ENCODE measurements around the gene CA5B.
A peak's percentile ranks its signal among the peaks of the same experiment; 100 is the strongest.
"Not testable (repeated sequence)": the region's sequence is repeated elsewhere in the genome, so short reads cannot be mapped to it uniquely, and the experiment has no call there.

The CA5B gene

DNA sequence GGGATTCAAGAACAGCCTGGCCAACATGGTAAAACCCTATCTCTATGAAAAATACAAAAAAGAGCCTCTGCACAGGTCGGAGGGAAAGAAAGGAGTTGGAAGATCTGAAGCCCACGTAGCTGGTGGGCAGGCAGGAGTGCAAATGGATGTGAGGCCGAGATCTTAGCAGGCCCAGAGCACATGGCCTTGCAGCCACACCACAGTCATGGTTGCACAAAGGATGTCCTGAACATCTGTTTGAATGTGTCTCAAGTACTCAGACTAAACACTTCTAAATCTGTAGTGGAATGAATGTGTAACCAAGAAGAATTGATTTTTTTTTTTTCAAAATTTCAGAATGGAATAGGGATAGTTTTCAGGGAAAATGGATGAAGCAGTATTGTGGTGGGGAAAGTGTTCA lies 10.8 kb downstream of the CA5B start:
- no peak for DNase-seq

DNA sequence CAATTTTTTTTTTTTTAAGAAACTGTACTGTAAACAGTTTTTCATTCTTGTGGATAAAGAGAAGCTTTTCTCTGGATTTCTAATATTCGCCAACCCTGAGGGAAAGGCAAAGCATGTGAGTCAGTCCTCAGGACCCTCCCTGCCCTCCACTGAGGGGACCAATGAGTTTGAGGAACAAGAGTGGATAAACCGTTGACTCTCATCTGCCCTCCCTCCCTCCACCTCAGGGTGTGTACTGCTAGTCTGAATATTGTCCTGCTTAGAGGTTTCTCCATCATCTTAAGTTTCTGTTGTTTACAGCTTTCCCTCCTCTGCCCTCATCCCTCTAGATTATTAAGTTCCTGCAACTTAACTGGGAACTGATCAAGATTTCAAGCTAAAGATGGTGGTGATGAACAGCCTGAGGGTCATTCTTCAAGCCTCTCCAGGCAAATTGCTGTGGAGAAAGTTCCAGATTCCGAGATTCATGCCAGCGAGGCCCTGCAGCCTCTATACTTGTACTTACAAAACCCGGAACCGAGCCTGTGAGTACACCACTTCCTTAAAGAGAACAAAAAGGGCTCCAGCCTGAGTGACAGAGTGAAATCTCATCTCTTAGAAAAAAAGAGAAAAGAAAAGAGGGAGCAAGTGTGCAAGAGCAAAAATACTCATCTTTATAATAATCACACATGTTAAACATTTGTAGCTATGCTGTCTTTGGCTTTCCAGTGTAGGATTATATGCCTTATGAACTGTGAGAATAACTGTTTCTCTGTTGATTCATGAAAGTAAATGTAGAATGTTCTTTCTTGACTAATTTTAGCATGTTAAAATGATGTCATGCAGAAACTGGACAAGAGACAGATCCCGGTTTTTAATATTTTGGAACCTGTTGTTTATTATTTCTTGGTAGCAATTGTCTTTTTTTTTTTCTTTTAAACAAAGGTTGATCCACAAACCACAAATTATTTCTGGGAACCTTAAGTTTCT lies 11.9 kb downstream of the CA5B start:
- peak in 5 of 14 donors; percentile 0 to 5 (median 3) for DNase-seq

DNA sequence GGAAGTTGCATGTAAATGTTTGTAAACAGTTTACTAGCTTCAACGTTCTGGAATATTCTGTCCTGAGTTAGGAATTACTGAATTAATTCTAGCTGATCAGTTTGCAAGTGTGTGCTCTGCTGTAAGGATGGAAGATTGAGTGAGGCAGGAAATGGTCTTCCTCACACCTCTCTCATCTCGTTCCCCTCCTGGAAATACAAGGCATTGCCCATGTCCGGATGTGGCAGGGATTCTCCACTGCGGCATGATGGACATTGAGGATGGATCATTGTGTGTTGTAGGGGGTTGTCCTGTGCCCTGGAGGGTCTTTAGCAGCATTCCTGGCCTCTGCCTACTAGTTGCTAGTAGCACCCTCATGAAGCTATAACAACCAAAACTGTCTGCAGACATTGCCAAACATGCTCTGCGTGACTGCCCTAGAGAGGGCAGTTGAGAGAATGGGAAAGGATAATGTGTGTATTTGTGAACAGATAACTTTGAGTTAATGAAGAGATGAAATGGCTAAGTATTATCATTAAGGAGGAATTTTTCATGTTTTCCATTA lies 12.6 kb downstream of the CA5B start:
- DNase-seq = peak in 1 of 14 donors; percentile 5

DNA sequence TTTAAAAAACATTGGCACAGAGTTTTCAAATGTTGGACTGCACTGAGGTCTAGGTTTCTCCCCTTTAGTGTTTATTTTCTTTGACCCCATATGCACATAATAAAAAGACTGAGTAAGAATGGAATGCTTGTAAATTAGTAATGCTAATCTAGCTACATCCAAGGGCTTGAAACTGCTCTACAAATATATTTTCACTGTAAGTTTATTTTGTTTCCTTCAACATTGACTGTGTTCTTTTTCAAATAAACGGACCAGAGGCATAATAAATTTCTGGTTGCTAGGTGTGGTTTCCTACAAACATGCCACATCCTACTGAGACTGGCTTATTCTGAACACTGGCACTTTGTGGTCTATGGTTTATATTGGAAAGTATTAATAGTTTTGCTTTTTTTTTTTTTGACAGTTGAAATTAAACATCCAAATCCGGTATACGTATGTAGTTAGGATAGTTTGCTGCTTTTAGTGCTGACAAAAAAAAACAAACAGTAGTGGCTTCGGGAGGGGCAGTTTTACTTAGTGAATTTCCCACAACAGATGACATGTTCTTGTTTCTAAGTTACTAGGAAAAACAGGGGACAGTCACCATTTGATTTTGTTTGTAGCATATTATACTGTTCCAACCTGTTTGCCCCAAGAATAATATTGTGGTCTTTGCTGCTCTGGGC lies 13.2 kb downstream of the CA5B start:
- no peak for DNase-seq

DNA sequence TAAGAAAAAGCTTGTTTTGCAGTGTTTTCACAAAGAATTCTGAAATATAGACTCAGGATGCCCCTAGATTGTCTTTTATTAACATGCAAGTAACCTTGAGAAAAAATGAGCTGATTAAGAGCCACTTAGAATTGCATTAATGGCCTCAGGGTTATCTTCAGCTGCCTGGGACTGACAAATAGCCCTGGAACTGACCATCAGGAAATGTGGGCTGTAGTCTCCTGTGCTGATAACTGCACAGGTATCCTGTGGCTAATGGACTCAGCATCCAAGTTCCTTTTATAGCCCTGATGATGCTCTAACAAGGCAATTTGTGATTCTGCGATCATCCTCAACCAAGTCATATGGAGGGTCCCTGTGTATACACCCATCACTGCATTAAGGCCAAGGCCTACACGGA lies 17.0 kb downstream of the CA5B start:
- DNase-seq = no peak

DNA sequence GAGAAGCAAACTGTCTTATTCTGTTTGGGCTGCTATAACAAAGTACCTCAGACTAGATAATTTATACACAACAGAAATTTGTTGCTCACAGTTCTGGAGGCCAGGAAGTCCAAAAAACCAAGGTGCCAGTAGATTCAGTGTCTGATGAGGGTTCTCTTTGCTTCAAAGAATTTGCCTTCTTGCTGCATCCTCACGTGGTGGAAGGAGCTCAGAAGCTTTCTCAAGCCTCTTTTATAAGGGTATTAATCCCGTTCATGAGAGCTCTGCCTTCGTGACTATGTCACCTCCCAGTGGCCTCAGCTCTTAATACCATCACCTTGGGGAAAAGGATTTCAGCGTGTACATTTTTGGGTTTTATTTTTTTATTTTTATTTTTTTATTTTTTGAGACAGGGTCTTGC lies 20.1 kb downstream of the CA5B start:
- no peak for DNase-seq

DNA sequence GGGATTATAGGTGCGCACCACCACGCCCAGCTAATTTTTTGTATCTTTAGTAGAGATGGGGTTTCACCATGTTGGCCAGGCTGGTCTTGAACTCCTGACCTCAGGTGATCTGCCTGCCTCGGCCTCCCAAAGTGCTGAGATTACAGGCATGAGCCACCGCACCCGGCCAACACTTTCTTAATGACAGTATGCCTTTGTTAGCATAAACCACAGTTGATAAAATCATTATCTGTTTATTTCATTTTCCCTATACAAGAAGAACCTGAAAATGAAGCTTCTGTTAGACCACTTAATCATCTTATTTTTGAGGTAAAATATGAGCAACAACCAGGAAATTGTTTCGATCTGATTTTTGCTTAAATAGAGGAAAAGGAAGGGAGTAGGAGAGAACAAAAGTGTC lies 21.8 kb downstream of the CA5B start:
- DNase-seq = not testable (repeated sequence)

DNA sequence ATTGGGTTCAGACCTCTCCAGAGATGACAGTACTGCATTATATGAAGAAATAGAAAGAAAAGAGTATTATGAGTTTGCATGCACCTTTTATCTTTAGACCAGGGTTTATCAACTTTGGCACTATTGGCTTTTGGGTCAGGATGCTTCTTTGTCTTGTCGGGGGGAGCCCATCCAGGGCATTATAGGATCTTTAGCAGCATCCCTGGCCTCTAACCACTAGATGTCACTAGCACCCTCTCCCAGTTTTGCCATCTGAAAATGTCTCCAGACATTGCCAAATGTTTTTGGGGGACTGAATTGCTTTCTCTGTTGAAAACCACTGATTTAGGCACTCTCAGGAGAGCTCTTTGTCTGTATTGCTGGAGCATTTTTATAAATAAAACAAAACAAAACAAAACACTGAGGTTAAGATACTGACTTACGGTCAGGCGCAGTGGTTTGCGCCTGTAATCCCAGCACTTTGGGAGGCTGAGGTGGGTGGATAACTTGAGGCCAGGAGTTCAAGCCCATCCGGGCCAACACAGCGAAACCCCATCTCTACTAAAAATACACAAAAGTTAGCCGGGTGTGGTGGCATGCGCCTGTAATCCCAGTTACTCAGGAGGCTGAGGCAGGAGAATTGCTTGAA lies 23.6 kb downstream of the CA5B start:
- DNase-seq = peak in 8 of 14 donors; percentile 1 to 21 (median 6)

DNA sequence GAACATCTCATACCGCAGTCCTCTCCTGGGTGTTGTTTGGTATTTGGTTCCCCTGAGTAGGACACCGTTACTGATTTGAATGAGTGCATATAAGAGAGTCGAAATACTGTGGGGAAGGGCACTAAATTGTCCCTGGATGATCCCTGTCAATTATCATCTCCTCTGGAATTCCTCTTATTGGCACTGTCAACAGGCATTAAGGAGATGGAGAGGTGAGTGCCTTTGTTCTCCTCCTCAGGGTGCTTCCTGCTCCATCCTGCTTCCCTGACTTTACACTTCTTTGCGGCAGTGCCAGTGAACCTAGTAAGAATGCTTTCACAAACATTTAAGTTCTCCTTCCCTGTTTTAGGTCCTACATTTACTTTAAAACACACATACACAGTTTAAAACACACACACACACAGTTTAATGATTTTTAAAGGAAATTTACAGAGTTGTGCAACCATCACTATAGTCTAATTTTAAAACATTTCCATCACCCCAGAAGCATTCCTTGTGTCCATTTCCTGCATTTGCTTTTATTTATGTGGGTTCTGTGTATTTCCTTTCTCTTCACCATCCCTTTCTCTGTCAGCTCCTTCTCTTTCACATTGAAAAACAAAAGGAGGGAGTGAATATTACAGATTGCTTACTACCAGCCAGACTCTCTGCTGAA lies 31.4 kb downstream of the CA5B start:
- DNase-seq = no peak

DNA sequence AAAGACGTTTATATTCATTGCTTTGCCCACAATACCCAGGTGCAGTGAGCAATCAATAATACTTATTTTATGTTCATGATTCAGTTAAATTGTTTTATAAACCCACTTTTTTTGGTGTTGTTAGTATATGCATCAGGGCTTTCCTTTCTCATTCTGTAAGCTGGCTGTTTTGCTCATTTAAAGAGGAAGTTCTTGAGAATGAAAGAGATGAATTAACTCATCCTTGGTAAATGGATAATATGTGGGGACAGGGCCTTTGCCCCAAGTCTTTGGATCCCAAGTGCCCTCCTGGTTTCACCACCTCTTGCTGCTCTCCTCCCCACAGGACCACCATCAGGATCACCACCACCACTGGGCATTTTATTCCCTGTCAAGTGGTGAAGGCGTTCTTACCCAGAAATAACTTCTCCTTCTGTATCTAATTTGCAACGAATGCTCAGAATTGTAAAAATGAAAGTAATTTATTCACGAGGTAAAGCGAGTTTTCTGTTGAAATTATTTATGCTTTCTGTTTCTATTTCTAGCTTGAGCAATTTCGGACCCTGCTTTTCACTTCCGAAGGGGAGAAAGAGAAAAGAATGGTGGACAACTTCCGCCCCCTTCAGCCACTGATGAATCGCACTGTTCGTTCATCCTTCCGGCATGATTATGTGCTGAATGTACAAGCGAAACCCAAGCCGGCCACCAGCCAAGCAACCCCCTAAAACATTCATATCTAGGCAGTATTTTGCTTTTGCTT lies 44.1 kb downstream of the CA5B start:
- no peak for DNase-seq

DNA sequence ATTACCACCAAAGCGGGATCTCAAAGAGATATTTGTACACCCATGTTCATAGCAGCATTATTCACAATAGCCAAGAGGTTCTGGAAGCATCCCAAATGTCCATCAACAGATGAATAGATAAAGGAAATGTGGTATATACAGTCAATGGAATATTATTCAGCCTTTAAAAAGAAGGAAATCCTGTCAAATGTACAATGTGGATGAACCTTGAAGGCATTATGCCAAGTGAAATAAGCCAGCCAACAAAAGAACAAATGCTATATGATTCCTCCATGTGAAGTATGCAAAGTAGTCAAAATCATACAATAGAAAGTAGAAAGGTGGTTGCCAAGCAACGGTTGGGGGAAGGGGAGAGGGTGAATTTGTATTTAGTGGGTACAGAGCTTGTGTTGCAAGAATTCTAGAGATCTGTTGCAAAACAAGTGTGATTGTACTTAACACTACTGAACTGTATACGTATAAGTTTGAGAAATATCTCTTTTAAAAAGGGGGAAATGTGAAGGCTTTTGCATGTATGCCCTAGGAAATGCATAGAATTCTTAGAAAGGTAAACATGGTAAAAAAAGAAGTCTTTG lies 47.2 kb downstream of the CA5B start:
- no peak for DNase-seq

DNA sequence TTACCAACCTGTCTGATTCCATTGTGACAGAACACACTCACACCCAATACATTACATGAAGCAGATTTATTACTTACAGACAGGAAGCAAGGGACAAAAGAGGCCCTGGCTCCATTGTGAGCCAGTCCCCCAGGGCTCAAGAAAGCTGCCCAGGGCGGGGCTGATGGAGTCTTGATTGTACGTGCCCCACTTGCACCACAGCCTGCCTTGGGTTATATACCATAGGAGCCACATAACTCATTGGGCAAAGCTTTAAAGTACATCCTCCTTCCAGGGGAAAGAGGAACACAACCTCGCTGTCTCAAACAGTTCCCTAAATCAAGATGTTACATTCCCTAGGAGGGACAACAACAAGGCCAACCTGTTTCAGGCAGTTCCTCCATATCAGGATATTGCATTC lies 48.8 kb downstream of the CA5B start:
- DNase-seq = no peak

DNA sequence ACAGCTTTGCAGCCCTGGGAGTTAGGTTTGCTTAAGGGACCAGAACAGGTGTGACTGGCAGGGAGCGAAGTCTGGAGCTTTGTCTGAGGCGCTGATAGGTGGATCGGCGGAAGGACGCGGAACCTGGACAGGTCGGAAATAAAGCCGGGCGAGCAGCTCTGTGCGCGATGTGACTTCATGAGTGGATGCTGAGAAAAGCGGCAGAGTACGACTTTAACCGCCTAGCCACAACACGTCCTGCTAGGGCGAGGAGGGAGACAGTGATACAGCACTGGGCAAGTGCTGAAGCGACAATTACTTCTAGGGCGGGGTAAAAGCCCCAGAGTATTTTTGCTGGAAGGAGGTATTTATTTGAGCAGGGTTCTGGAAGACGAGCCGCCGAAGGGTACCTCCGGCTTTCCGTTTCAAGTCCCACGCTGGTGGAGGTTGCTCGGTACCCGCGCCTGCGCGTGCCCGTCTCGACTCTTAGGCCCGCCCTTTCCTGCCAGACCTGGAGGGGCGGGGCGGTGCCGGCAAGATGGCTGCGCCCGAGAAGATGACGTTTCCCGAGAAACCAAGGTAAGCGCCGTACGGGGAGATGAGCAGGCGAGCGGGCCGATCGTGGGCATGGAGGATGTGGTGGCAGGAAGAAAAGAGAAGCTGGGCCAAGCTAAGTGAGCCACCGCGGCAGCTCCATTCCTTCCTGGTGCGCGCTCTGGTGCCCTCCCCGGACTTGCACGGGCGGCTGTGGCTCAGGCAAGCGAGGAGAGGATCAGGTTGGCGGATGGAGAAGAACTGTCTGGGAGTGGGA lies 52.1 kb downstream of the CA5B start, which contains the start of gene ZRSR2:
TSS of gene ZRSR2 (plus strand) at position 506 of the 790 bp plus-strand sequence. CDS start at position 518, 12 bp downstream.
- peak; percentile 37 to 84 (median 76) for DNase-seq

DNA sequence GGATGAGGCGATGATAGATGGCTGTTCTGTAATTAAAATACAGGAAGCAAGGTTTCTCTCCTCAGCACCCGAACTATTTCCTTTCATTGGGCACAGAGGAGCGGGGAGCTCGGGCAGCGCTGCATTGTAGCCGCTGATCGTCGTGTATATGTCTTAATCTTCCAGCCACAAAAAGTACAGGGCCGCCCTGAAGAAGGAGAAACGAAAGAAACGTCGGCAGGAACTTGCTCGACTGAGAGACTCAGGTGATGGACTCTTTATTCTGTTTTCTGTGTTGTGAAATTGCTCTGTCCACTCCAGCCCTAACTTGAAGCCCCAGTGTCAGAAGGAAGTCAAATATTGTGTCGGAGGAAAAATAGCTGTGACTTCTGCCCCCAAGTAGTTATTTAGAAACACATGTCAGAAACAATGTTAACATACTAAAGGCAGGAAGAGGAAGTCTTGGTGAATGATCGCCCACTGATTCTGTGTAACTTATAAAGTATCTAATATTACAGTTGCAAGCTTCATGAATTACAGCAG lies 52.8 kb downstream of the CA5B start:
- DNase-seq = peak in 1 of 14 donors; percentile 44

DNA sequence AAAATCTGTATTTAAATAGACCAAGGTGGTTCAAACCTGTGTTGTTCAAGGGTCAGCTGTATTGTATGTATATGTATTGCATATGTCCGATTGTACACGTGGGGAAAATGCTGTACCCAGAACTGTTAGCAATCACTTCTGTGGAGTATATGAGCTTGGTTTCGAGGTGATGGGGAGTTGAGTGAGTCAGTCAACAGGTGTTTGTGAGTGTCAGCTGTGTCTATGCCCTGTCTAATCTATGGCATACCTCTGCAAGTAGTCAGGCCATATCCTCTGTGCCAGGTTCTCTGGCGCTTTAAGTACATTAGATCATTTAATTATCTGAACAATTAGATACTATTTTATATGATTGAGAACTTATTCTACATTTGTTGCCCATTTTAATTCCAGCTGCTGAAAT lies 59.6 kb downstream of the CA5B start:
- DNase-seq = no peak

DNA sequence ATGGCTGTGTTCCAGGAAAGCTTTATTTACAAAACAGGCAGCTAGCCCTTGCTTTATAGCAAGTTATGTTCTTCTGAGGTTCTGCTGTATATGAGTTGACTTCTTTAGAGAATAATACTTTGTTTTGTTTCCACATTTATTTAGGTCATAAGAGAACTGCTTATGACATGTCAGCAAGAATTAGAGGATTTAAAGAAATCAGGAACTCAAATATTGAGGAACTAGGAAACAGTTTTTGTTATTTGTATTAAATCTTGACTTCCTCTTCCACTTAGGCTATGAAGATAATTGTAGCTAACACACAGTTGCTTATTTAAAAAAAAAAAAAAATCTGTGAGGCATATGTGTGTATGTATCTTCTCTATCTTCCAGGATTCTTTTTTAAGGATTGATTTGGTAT lies 66.5 kb downstream of the CA5B start:
- DNase-seq = no peak

DNA sequence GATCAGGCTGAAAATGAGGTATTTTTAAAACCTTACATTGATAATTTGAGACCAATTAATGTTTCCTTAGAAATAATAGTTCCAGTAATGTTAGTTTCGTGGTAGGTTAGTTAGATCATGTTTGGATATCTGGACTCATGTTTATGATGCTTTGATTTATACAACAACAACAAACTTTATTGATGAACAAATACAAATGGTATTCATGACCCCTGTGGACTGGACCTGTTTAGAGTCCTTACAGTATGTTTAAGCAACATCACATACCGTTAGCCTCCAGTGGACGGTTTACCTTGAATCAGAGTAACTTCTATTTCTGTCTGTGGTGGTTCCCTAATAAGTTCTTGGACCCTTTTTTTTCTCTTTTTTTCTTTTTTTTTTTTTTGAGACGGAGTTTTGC lies 70.2 kb downstream of the CA5B start:
- no peak for DNase-seq

DNA sequence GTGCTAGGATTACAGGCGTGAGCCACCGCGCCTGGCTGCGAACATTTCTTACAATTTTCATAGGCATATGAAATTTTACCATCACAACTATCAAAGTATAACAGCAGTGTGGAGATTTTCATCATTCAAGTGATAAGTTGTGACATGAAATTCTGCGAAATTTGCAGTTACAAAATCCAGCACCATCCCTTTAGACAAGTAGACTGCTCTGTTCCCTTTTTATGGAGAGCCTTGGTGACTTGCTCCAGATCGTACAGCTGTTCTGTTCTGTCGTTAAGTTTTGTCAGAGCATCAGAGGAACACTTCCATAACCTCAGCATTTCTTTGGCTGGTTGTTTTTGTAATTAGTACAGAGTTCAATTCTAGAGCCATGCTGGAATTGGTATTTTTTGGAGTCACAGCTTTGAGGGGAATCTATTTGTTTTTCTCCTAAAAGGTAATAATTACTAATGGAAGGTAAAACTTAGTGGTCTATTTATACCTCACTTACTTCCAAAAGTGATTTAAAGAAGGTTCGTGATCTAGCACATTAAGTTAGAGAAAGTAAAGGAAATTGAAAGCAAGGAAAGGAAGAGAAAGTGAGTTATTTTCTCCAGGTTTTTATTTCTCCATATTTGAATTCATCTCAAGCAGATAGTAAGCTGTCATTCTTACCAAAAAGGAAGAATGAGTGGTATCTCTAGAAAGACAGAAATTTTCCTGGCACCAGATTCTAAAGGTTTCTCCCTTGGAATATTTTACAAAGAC lies 74.3 kb downstream of the CA5B start:
- no peak for DNase-seq

DNA sequence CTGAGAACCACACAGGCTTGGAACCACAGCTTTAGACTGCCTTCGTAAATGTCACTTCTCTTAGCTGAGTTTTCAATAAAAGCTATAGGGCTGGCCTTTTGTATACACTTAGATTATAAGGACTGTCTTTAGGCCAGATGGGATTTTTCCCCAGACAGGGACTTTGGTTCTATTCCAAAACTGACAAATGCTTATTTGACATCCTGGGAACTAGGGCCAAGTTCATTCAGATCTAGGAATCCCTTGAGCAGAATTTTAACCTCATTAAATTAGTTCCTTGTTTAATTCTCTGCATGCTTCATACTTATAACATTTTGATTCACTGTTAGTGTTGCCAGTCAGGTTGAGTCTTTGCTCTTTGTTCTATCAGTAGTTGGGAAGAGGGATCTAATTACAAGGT lies 75.3 kb downstream of the CA5B start:
- no peak for DNase-seq

All from C1 segment of cervical spinal cord (tissue), 14 donors.